ENCODE data around the gene CDKAL1.

DNA sequence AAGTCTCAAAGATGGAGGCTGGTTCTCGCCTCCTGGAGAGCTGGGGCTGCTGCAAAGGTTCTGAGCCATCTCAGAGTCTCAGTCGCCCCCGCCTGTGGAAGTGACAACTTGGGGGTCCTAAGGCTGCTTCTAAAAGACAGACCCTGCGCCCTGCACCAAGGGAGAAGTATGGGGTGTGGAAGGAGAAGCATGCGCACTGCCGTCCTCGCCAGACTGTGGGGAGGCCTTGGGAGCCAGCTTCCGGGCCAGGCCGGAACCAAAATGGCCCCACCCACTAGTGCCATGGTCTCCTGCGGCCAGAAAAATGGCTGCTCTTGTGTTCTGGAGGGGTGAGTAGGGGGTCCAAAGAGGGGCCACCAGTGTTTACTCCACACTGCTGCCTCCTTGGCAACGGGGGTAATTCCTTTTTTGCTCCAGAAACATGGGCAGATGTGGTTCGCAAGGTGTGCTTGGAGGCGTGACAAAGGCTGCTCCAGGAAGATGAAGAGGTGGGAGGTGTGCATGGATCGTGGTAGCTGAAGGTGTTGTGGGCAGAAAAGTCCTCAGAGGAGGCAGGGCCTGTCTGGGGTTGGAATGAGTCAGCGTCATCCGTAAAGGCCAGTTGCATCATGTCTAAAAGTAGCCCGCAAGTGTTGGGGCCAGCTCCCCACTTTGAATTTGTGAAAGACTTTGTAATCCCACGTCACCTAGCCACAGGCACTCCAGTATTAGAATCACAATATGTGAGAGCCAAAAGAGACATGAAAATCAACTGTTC, 729.5 kb downstream of the CDKAL1 start:
- TF ChIP-seq, protein P1, sequence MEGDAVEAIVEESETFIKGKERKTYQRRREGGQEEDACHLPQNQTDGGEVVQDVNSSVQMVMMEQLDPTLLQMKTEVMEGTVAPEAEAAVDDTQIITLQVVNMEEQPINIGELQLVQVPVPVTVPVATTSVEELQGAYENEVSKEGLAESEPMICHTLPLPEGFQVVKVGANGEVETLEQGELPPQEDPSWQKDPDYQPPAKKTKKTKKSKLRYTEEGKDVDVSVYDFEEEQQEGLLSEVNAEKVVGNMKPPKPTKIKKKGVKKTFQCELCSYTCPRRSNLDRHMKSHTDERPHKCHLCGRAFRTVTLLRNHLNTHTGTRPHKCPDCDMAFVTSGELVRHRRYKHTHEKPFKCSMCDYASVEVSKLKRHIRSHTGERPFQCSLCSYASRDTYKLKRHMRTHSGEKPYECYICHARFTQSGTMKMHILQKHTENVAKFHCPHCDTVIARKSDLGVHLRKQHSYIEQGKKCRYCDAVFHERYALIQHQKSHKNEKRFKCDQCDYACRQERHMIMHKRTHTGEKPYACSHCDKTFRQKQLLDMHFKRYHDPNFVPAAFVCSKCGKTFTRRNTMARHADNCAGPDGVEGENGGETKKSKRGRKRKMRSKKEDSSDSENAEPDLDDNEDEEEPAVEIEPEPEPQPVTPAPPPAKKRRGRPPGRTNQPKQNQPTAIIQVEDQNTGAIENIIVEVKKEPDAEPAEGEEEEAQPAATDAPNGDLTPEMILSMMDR (IDR thresholded peaks at IDR 0.05) = no peak
- TF ChIP-seq POLR2A (IDR thresholded peaks at IDR 0.05) = no peak

Measured in tibial nerve (tissue), 3 donors.